T-helper 9 cell (primary cell): ENCODE measurements around the gene C19orf53.

ENCODE experiments used
- DNase-seq: peaks from one replicate; pipeline ENCODE4 v3.0.0-alpha.2; 2020

C19orf53 gene

DNA sequence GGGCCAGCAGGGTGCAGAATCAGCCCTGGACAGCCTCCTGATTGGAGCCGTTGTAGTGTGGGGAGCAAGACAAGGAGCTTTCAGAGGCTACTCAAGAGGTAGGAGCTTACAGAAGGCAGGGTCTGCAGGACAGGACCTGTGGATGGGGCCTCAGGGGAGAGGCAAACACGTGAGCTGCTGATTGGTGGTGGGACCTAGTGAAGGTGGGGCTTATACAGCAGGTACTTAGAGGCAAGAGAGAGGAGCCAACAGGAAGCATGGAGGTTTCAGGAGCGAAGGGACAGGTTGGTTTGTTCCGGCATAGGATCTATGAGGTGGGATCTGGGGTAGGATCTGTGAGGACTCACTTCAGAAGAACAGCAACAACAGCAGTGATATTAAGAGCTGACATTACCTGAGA lies 53.4 kb downstream of the C19orf53 start:
- no peak for DNase-seq
